ENCODE measurements around the gene PITPNC1.

DNA sequence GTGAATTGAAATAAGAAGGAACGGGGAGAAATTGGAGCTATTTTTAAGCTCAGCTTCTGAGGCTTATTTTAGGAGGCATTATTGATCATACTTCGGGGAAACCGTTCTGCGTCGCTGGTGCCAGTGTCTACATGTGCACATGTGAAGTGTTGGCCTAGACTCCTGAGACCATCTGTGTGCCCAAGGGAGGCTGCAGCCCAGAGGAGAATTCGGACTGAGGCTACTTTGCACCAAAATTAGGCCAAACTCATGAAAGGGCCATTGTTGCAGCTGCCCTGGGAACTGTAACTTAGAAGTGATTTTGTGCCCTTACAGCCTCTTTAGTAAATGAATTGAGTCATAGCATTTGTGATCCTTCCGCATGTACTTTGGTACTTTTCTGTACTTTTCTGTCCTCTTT is 238.7 kb downstream of the PITPNC1 start:
- TF ChIP-seq, protein P1, sequence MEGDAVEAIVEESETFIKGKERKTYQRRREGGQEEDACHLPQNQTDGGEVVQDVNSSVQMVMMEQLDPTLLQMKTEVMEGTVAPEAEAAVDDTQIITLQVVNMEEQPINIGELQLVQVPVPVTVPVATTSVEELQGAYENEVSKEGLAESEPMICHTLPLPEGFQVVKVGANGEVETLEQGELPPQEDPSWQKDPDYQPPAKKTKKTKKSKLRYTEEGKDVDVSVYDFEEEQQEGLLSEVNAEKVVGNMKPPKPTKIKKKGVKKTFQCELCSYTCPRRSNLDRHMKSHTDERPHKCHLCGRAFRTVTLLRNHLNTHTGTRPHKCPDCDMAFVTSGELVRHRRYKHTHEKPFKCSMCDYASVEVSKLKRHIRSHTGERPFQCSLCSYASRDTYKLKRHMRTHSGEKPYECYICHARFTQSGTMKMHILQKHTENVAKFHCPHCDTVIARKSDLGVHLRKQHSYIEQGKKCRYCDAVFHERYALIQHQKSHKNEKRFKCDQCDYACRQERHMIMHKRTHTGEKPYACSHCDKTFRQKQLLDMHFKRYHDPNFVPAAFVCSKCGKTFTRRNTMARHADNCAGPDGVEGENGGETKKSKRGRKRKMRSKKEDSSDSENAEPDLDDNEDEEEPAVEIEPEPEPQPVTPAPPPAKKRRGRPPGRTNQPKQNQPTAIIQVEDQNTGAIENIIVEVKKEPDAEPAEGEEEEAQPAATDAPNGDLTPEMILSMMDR (IDR thresholded peaks at IDR 0.05) = no peak
- TF ChIP-seq POLR2AphosphoS5 (IDR thresholded peaks at IDR 0.05) (no peak), POLR2A (IDR thresholded peaks at IDR 0.05; ENCODE audit: low read depth) (no peak), EP300 (IDR thresholded peaks at IDR 0.05) (no peak)

Measured in esophagus muscularis mucosa (tissue), 4 donors.